ENCODE data around the gene SLC25A19. TPM values are rescaled to one million over a fixed set of nuclear protein-coding genes. Genes with fewer than 3 reads are reported as not detected.
A peak's percentile ranks its signal among the peaks of the same experiment; 100 is the strongest.

SLC25A19 gene
- total RNA-seq, 2 experiments from 2014 or later, result 113 to 144 TPM

DNA sequence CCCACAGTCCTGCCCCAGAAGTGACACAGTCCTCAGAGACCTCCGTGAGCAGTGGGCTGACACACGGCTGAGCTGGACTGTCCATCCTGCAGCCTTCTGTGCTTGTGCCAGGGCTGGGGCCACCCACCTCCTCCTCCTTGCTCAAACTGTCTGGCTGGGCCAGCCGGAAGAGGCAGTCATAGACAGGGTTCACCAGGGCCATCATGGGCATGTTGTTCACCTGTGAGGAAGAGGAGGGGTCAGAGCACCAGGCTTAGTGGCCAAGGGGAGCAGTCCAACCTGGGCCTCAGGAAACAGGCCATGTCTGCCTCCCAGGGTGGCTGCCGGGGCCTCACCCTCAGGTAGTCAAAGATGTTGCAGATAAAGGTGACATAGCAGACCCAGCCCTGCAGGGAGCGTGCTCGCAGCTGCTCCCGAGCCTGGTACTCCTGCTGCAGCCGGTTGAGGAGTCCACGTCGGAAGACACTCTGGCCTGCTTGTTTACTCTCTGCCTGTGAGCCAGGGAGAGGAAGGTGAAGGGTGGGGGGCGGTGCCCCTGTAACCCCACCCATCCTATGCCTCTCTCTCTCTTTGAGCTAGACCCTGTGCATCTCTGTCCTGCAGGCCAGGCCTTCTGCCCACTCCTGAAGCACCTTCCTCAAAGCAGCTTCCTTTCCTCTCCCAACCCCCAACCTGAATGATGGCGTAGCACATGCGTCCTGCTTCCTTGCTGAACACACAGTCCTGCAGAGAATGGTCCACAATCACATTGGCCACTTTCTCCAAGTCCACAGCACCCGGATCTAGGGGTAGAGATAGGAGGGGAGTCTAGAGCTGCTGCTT is 21.6 kb downstream of the SLC25A19 start:
- H3K9me2 ChIP-seq (ENCODE audit: insufficient read depth, low read length), result no peaks in the 10 kb centered on the region
- H3K9me3 ChIP-seq (ENCODE audit: low read length), result no peaks in the 10 kb centered on the region
- intact Hi-C loops (cut with micrococcal nuclease; ENCODE audit: unreplicated experiment), result no loop called here
- peaks cover 57% of the 10 kb centered on the region for H3K36me3 ChIP-seq (ENCODE audit: insufficient read depth, low read length)
- peaks cover 38% of the 10 kb centered on the region for H3K4me1 ChIP-seq (ENCODE audit: insufficient read depth, low read length, poor library complexity, severe bottlenecking)
- ChIA-PET CTCF (ENCODE audit: unreplicated experiment) (no interaction called here), POLR2A (interaction anchor here (0.7 kb wide), 2 partner anchors 21 to 519 kb away, joined by 3 to 7 read pairs; no protein-coding TSS in a partner anchor)
- H4K20me1 ChIP-seq (ENCODE audit: insufficient read depth, low read length), result no peaks in the 10 kb centered on the region
- peaks cover 39% of the 10 kb centered on the region for H3K79me2 ChIP-seq (ENCODE audit: insufficient read depth, low read depth, low read length)
- H3K4me2 ChIP-seq (ENCODE audit: low read length), result no peak overlapping the region
- no TSS peak for BruUV-seq (replicated peaks)
- no peak for TF ChIP-seq EZH2phosphoT487 (IDR thresholded peaks at IDR 0.05; ENCODE audit: borderline replicate concordance, low read depth, low read length)
- TF ChIP-seq, protein P1, sequence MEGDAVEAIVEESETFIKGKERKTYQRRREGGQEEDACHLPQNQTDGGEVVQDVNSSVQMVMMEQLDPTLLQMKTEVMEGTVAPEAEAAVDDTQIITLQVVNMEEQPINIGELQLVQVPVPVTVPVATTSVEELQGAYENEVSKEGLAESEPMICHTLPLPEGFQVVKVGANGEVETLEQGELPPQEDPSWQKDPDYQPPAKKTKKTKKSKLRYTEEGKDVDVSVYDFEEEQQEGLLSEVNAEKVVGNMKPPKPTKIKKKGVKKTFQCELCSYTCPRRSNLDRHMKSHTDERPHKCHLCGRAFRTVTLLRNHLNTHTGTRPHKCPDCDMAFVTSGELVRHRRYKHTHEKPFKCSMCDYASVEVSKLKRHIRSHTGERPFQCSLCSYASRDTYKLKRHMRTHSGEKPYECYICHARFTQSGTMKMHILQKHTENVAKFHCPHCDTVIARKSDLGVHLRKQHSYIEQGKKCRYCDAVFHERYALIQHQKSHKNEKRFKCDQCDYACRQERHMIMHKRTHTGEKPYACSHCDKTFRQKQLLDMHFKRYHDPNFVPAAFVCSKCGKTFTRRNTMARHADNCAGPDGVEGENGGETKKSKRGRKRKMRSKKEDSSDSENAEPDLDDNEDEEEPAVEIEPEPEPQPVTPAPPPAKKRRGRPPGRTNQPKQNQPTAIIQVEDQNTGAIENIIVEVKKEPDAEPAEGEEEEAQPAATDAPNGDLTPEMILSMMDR (conservative IDR thresholded peaks at IDR 0.05; ENCODE audit: low read length), result peak; percentile 29; the same call in 1 of the 2 replicates
- no peak overlapping the region for H2AFZ ChIP-seq (ENCODE audit: low read length)
- no peak overlapping the region for H3K4me3 ChIP-seq (ENCODE audit: low read depth, low read length, poor library complexity, severe bottlenecking)
- H3K27ac ChIP-seq (ENCODE audit: low read depth, low read length, poor library complexity, severe bottlenecking), result no peak overlapping the region
- no peak for DNase-seq (ENCODE audit: low spot score)

DNA sequence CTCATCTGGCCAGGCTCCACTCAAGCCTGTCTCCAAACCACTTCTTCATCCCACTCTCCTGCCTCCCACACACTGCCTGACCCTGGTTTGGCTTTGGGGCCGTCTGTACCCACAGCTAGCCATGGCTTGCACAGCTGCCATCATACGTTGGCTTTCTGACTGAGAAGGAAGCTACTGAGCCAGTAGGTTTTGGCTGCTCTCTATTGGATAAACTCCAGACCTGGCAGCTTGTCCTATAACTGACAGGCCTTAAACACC is 22.2 kb downstream of the SLC25A19 start:
- Histone ChIP-seq H3K79me2 (ENCODE audit: insufficient read depth, low read depth, low read length) (peaks cover 39% of the 10 kb centered on the region), H3K4me2 (ENCODE audit: low read length) (no peak overlapping the region), H3K36me3 (ENCODE audit: insufficient read depth, low read length) (peaks cover 52% of the 10 kb centered on the region), H3K4me1 (ENCODE audit: insufficient read depth, low read length, poor library complexity, severe bottlenecking) (peaks cover 35% of the 10 kb centered on the region), H3K4me3 (ENCODE audit: low read depth, low read length, poor library complexity, severe bottlenecking) (no peak overlapping the region), H3K9me3 (ENCODE audit: low read length) (no peaks in the 10 kb centered on the region), H3K27ac (ENCODE audit: low read depth, low read length, poor library complexity, severe bottlenecking) (no peak overlapping the region), H2AFZ (ENCODE audit: low read length) (no peak overlapping the region), H4K20me1 (ENCODE audit: insufficient read depth, low read length) (no peaks in the 10 kb centered on the region), H3K9me2 (ENCODE audit: insufficient read depth, low read length) (no peaks in the 10 kb centered on the region)
- no TSS peak for BruUV-seq (replicated peaks)
- ChIA-PET CTCF (ENCODE audit: unreplicated experiment) (no interaction called here), POLR2A (interaction anchor here (0.7 kb wide), 1 partner anchor 20 kb away, joined by 7 read pairs; no protein-coding TSS in a partner anchor)
- TF ChIP-seq, protein P1 (conservative IDR thresholded peaks at IDR 0.05; ENCODE audit: low read length), result no peak
- DNase-seq (ENCODE audit: low spot score), result no peak
- intact Hi-C loops (cut with micrococcal nuclease; ENCODE audit: unreplicated experiment), result no loop called here
